ENCODE results near the gene GPC5. TPM values are rescaled to one million over a fixed set of nuclear protein-coding genes. Genes with fewer than 3 reads are reported as not detected.

Gene GPC5
- total RNA-seq, 1 donor from 2014 or later, result 8.7 TPM

GRCh38 chr13:92042522-92042921, 644.1 kb downstream of the GPC5 start:
- no peak for ATAC-seq
- Histone ChIP-seq H3K4me3 (no peak overlapping the region), H3K27me3 (ENCODE audit: low read depth) (no peaks in the 10 kb centered on the region), H3K36me3 (no peaks in the 10 kb centered on the region), H3K9me3 (no peaks in the 10 kb centered on the region), H3K27ac (no peak overlapping the region), H3K4me1 (no peaks in the 10 kb centered on the region)
- intact Hi-C loops (cut with DNase I), result no loop called here
- DNase-seq, result no peak
- no peak for TF ChIP-seq CTCF (IDR thresholded peaks at IDR 0.05)

GRCh38 chr13:92044351-92044750, 645.9 kb downstream of the GPC5 start:
- Histone ChIP-seq H3K4me3 (no peak overlapping the region), H3K27me3 (ENCODE audit: low read depth) (no peaks in the 10 kb centered on the region), H3K36me3 (no peaks in the 10 kb centered on the region), H3K9me3 (no peaks in the 10 kb centered on the region), H3K27ac (no peak overlapping the region), H3K4me1 (no peaks in the 10 kb centered on the region)
- DNase-seq (no peak), ATAC-seq (no peak)
- intact Hi-C loops (cut with DNase I), result no loop called here
- TF ChIP-seq CTCF (IDR thresholded peaks at IDR 0.05), result no peak

DNA sequence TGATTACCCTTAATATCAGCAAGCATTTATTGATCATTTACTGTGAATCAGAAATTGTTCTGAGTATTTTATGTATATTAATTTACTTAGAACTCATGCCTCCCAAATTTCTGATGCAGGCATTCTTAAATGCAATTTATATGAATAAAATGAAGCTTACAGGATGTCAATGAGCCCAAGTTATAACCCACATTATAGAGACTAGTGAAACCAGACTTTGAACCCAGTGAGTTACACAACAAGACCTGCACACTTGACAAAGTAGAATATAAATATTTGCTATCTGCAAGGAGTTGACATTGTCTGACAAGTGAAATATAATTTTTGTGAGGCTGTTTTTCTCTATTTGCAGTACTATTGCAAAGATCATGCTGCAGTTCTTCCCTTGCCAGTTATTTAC, 656.0 kb downstream of the GPC5 start:
- intact Hi-C loops (cut with DNase I), result no loop called here
- no peak for TF ChIP-seq CTCF (IDR thresholded peaks at IDR 0.05)

DNA sequence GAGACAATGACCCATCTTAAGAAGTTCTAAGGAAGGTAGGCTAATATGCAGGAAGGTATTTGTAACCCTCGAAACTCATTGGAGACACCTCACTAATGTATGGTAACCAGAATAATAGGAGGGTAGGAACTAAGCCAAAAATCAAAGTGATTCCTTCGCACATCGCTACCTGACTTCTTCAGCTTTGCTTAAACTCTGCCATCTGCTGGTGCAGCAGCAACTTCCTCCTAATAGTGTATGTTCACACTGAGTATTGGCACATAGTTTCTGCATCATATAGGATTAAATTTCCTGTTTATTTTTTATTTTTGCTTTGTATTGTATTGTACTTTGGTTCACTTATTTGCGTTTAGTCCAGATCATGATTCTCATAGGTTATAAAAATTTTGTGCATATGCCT, 676.2 kb downstream of the GPC5 start:
- peak; percentile 26 for TF ChIP-seq CTCF (IDR thresholded peaks at IDR 0.05)
- no peak overlapping the region for H3K4me3 ChIP-seq
- intact Hi-C loops (cut with DNase I), result no loop called here
- no peaks in the 10 kb centered on the region for H3K4me1 ChIP-seq
- DNase-seq (no peak), ATAC-seq (no peak)
- H3K27me3 ChIP-seq (ENCODE audit: low read depth), result no peaks in the 10 kb centered on the region
- H3K9me3 ChIP-seq, result no peaks in the 10 kb centered on the region
- H3K36me3 ChIP-seq, result no peaks in the 10 kb centered on the region
- H3K27ac ChIP-seq, result no peak overlapping the region

More for the DNA sequence above, 656.0 kb downstream of the GPC5 start:
- no peaks in the 10 kb centered on the region for H3K4me1 ChIP-seq
- no peaks in the 10 kb centered on the region for H3K27me3 ChIP-seq (ENCODE audit: low read depth)
- H3K9me3 ChIP-seq, result no peaks in the 10 kb centered on the region
- ATAC-seq, result no peak
- H3K27ac ChIP-seq, result no peak overlapping the region
- H3K4me3 ChIP-seq, result no peak overlapping the region
- DNase-seq, result no peak
- no peaks in the 10 kb centered on the region for H3K36me3 ChIP-seq

GRCh38 chr13:92097337-92097903, 699.0 kb downstream of the GPC5 start:
- ATAC-seq (no peak), DNase-seq (no peak)
- Histone ChIP-seq H3K4me3 (no peak overlapping the region), H3K27me3 (ENCODE audit: low read depth) (no peaks in the 10 kb centered on the region), H3K4me1 (no peaks in the 10 kb centered on the region), H3K27ac (no peak overlapping the region), H3K36me3 (no peaks in the 10 kb centered on the region), H3K9me3 (no peaks in the 10 kb centered on the region)
- TF ChIP-seq CTCF (IDR thresholded peaks at IDR 0.05), result no peak
- intact Hi-C loops (cut with DNase I), result no loop called here

GRCh38 chr13:92101801-92102200, 703.4 kb downstream of the GPC5 start:
- intact Hi-C loops (cut with DNase I), result no loop called here
- TF ChIP-seq CTCF (IDR thresholded peaks at IDR 0.05), result no peak
- no peaks in the 10 kb centered on the region for H3K36me3 ChIP-seq
- no peak overlapping the region for H3K4me3 ChIP-seq
- no peaks in the 10 kb centered on the region for H3K27me3 ChIP-seq (ENCODE audit: low read depth)
- no peak overlapping the region for H3K27ac ChIP-seq
- DNase-seq (no peak), ATAC-seq (no peak)
- peaks cover 12% of the 10 kb centered on the region for H3K4me1 ChIP-seq
- H3K9me3 ChIP-seq, result no peaks in the 10 kb centered on the region
